ENCODE data around the gene KCNT1.

Gene KCNT1

DNA sequence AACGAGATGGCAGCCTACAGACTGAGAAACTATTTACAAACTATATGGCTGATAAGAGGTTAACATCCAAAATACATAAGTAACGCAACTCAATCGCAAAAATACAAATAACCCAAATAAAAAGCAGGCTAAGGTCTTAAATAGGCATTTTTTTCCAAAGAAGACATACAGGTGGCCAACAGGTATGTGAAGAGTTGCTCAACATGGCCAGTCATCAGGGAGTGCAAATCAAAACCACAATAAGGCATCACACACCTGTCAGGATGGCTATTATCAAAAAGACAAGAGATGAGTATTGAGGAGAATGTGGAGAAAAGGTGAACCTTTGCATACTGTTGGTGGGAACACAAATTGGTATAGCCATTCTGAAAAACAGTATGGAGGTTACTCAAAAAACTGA is 131.9 kb downstream of the KCNT1 start:
- Histone ChIP-seq H3K9ac (ENCODE audit: low read length) (no peak overlapping the region), H3K9me3 (ENCODE audit: control insufficient read depth, low read length) (peaks cover 1% of the 10 kb centered on the region), H3K27me3 (replicated peaks; ENCODE audit: control insufficient read depth, insufficient read depth, low read length) (no peaks in the 10 kb centered on the region), H3K4me1 (ENCODE audit: control insufficient read depth, insufficient read depth, low read length) (no peaks in the 10 kb centered on the region), H3K4me3 (ENCODE audit: low read length) (no peak overlapping the region), H3K36me3 (ENCODE audit: control insufficient read depth, insufficient read depth, low read length, severe bottlenecking) (no peaks in the 10 kb centered on the region)
- no peak for DNase-seq (ENCODE audit: low read depth)

GRCh38 chr9:135835131-135835530 is 133.1 kb downstream of the KCNT1 start:
- no peaks in the 10 kb centered on the region for H3K36me3 ChIP-seq (ENCODE audit: control insufficient read depth, insufficient read depth, low read length, severe bottlenecking)
- no peaks in the 10 kb centered on the region for H3K9me3 ChIP-seq (ENCODE audit: control insufficient read depth, low read length)
- H3K4me1 ChIP-seq (ENCODE audit: control insufficient read depth, insufficient read depth, low read length): no peaks in the 10 kb centered on the region
- no peak overlapping the region for H3K9ac ChIP-seq (ENCODE audit: low read length)
- DNase-seq (ENCODE audit: low read depth): no peak
- H3K27me3 ChIP-seq (replicated peaks; ENCODE audit: control insufficient read depth, insufficient read depth, low read length): no peaks in the 10 kb centered on the region
- no peak overlapping the region for H3K4me3 ChIP-seq (ENCODE audit: low read length)

DNA sequence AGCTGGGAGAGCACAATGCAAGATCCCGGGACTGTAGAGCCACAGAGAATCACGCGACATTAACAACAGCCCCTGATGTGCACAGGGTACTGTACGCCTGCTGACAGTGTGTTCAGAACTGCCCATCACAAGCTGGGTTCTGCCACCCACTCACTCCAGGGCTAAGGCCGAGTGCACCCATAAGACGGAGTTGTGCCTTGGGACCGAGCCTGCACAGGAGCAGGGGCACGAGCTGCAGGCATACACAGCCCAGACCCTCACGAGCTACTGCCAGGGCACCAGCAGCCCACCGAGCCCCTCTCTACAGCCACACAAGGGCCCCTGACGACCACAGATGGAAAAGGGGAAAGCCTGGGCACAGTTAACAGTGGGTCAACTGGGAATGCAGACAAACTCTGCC is 137.5 kb downstream of the KCNT1 start:
- Histone ChIP-seq H3K27me3 (replicated peaks; ENCODE audit: control insufficient read depth, insufficient read depth, low read length) (no peaks in the 10 kb centered on the region), H3K36me3 (ENCODE audit: control insufficient read depth, insufficient read depth, low read length, severe bottlenecking) (peaks cover 5% of the 10 kb centered on the region), H3K9me3 (ENCODE audit: control insufficient read depth, low read length) (no peaks in the 10 kb centered on the region), H3K9ac (ENCODE audit: low read length) (no peak overlapping the region), H3K4me3 (ENCODE audit: low read length) (no peak overlapping the region), H3K4me1 (ENCODE audit: control insufficient read depth, insufficient read depth, low read length) (no peaks in the 10 kb centered on the region)
- DNase-seq (ENCODE audit: low read depth): no peak

DNA sequence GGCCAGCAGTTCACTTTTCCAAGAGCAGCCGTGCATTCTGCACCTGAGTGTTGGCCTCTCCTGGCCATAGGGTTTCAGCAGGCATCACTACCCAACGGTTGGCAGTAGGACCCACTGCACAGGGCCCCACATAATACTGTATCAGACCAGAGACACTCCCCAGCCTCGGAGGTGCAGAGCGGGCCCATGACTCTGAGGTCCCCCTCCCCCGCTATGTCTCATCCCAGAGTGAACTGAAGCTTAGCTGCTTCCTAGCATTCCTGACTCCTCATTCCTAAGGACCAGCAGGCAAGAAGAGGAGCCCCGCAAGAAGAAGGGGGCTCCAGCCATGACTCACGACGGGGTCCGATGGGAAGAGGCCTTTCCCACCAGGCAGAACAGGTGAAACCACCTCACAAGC is 138.1 kb downstream of the KCNT1 start:
- no peak overlapping the region for H3K9ac ChIP-seq (ENCODE audit: low read length)
- H3K27me3 ChIP-seq (replicated peaks; ENCODE audit: control insufficient read depth, insufficient read depth, low read length): no peaks in the 10 kb centered on the region
- no peak for DNase-seq (ENCODE audit: low read depth)
- no peak overlapping the region for H3K4me3 ChIP-seq (ENCODE audit: low read length)
- H3K4me1 ChIP-seq (ENCODE audit: control insufficient read depth, insufficient read depth, low read length): no peaks in the 10 kb centered on the region
- H3K9me3 ChIP-seq (ENCODE audit: control insufficient read depth, low read length): no peaks in the 10 kb centered on the region
- H3K36me3 ChIP-seq (ENCODE audit: control insufficient read depth, insufficient read depth, low read length, severe bottlenecking): peaks cover 5% of the 10 kb centered on the region

DNA sequence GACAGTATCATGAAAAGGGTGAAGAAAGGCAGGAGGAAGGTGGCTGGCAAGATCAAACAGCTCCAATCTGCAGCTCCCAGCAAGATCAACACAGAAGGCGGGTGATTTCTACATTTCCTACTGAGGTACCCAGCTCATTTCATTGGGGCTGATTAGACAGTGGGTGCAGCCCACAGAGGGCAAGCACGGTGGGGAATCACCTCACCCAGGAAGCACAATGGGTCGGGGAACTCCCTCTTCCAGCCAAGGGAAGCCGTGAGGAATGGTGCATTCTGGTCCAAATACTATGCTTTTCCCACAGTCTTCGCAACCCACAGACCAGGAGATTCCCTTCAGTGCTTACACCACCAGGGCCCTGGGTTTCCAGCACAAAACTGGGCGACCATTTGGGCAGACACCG is 138.6 kb downstream of the KCNT1 start:
- no peaks in the 10 kb centered on the region for H3K4me1 ChIP-seq (ENCODE audit: control insufficient read depth, insufficient read depth, low read length)
- H3K27me3 ChIP-seq (replicated peaks; ENCODE audit: control insufficient read depth, insufficient read depth, low read length): no peaks in the 10 kb centered on the region
- H3K9me3 ChIP-seq (ENCODE audit: control insufficient read depth, low read length): no peaks in the 10 kb centered on the region
- peaks cover 5% of the 10 kb centered on the region for H3K36me3 ChIP-seq (ENCODE audit: control insufficient read depth, insufficient read depth, low read length, severe bottlenecking)
- DNase-seq (ENCODE audit: low read depth): no peak
- H3K4me3 ChIP-seq (ENCODE audit: low read length): no peak overlapping the region
- no peak overlapping the region for H3K9ac ChIP-seq (ENCODE audit: low read length)
